Measurements from ENCODE around the gene LMAN1L.
A peak's percentile ranks its signal among the peaks of the same experiment; 100 is the strongest.

LMAN1L gene

DNA sequence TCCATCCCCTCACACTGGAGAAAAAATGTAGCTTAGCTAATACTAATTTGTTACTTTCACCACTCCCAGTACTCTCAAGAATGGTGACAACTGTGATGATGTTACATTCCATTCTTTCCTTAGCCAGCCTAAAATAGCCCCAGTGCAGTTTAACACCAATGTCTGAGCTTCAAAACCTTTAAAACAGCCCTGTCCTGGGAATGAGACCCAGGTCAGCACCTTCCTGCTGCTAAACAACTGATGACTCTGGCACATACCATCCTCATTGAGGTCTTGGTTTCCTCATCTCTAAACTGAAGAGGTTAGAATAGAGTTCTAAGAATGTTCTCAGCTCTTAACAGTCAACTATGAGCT, 56.7 kb downstream of the LMAN1L start:
- Histone ChIP-seq H3K36me3 (peaks cover 15% of the 10 kb centered on the region), H3K4me3 (ENCODE audit: low read depth, low read length) (no peak overlapping the region), H3K9me3 (no peaks in the 10 kb centered on the region), H3K4me1 (no peaks in the 10 kb centered on the region; the same call in 1 of the 2 replicates), H3K27me3 (no peaks in the 10 kb centered on the region)
- TF ChIP-seq, protein P1, sequence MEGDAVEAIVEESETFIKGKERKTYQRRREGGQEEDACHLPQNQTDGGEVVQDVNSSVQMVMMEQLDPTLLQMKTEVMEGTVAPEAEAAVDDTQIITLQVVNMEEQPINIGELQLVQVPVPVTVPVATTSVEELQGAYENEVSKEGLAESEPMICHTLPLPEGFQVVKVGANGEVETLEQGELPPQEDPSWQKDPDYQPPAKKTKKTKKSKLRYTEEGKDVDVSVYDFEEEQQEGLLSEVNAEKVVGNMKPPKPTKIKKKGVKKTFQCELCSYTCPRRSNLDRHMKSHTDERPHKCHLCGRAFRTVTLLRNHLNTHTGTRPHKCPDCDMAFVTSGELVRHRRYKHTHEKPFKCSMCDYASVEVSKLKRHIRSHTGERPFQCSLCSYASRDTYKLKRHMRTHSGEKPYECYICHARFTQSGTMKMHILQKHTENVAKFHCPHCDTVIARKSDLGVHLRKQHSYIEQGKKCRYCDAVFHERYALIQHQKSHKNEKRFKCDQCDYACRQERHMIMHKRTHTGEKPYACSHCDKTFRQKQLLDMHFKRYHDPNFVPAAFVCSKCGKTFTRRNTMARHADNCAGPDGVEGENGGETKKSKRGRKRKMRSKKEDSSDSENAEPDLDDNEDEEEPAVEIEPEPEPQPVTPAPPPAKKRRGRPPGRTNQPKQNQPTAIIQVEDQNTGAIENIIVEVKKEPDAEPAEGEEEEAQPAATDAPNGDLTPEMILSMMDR (IDR thresholded peaks at IDR 0.05; ENCODE audit: low read depth, low read length) = no peak
- DNase-seq = no peak

DNA sequence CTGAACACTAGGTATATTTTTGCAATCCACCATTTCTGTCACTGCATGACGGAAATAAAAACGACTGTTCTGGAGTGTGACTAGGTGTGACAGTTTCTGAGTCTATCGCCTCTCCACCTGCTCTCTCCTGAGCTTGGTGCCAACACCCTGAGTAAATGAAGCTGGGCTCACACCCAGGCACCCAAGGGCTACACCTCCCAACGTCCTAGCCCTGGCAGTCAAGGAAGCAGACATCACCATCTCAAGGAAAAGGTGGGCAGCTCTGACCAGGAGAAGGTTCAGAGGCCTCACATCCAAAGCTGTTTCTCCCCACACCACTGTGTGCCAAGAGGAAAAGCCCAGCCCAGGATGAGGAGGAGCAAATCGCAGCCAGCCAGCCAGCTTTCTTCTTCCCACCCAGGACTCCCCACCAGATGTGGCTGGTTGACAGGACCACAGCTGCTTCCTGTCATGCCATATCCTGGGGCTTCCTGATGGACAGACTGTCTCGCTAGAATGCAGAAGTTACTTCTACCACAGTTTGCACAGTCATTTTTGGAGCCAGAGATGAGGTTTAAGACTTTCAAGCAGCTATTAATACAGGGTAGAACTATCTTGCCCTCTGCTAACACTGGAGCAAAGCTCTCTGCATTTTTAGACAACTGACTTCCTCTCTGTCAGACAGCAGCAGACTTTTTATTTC, 57.2 kb downstream of the LMAN1L start:
- Histone ChIP-seq H3K4me1 (no peaks in the 10 kb centered on the region; the same call in 1 of the 2 replicates), H3K4me3 (ENCODE audit: low read depth, low read length) (no peak overlapping the region)
- DNase-seq = no peak

DNA sequence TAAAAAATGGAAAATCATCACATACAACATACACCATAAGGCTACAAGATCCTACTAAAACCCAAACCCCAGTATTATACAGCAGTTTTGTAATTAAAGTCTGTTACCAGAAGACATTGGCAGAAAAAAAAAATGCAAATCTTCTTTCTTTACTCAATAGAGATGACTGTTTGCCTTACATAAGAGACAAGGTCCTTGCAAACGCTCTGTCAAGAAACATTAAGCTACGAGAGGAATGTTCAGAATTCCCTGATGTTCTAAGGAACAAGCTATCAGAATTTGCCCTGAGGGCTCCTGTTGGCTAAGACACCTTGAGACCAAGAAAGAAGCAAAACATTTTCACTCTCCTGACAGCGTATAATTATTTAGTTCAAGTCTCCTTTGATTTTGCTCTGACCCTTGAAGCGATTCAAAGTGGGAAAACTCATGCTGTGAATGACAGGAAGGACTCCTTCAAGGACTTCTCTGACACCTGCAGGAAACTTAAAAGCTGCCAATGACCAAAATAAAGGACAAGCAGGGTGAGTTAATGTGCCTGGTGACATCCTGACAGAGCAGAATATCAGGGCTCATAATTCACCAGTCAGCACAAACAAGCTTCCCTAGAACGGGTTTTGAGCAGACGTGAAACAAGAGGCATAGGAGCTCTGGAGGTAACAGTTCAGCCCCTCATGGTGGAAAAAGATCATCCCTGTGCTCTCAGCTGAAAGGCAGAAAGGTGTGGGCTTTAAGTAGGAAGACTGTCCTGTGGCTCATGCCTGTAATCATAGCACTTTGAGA, 58.0 kb downstream of the LMAN1L start:
- DNase-seq = no peak
- H3K4me1 ChIP-seq = no peaks in the 10 kb centered on the region; the same call in 1 of the 2 replicates
- H3K4me3 ChIP-seq (ENCODE audit: low read depth, low read length) = no peak overlapping the region
- TF ChIP-seq, protein P1 (IDR thresholded peaks at IDR 0.05; ENCODE audit: low read depth, low read length) = no peak
- no peaks in the 10 kb centered on the region for H3K27me3 ChIP-seq
- H3K9me3 ChIP-seq = no peaks in the 10 kb centered on the region
- peaks cover 15% of the 10 kb centered on the region for H3K36me3 ChIP-seq

More for the DNA sequence above, 57.2 kb downstream of the LMAN1L start:
- Histone ChIP-seq H3K27me3 (no peaks in the 10 kb centered on the region), H3K36me3 (peaks cover 15% of the 10 kb centered on the region), H3K9me3 (no peaks in the 10 kb centered on the region)
- TF ChIP-seq, protein P1 (IDR thresholded peaks at IDR 0.05; ENCODE audit: low read depth, low read length) = no peak

DNA sequence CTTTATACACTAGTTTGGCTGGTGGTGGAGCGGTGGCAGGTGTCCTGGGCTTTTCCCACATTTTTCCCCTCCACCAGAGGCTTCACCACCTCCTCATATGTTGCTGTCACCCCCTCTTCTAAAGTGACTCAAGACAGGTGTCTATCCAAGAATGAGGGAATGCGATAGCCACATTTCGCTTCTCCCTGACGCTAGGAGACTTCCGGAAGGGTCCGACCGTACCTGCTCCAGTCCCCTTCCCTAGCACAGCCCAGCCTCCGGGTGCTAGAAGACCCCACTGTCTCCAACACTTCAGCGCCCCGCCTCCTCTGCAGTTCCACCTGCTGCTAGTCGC, 60.0 kb downstream of the LMAN1L start:
- H3K9me3 ChIP-seq = no peaks in the 10 kb centered on the region
- H3K4me3 ChIP-seq (ENCODE audit: low read depth, low read length) = peak overlapping the region; percentile 87
- peaks cover 13% of the 10 kb centered on the region for H3K36me3 ChIP-seq
- TF ChIP-seq, protein P1 (IDR thresholded peaks at IDR 0.05; ENCODE audit: low read depth, low read length) = no peak
- DNase-seq = no peak
- no peaks in the 10 kb centered on the region for H3K27me3 ChIP-seq
- H3K4me1 ChIP-seq = no peaks in the 10 kb centered on the region; the same call in 1 of the 2 replicates

DNA sequence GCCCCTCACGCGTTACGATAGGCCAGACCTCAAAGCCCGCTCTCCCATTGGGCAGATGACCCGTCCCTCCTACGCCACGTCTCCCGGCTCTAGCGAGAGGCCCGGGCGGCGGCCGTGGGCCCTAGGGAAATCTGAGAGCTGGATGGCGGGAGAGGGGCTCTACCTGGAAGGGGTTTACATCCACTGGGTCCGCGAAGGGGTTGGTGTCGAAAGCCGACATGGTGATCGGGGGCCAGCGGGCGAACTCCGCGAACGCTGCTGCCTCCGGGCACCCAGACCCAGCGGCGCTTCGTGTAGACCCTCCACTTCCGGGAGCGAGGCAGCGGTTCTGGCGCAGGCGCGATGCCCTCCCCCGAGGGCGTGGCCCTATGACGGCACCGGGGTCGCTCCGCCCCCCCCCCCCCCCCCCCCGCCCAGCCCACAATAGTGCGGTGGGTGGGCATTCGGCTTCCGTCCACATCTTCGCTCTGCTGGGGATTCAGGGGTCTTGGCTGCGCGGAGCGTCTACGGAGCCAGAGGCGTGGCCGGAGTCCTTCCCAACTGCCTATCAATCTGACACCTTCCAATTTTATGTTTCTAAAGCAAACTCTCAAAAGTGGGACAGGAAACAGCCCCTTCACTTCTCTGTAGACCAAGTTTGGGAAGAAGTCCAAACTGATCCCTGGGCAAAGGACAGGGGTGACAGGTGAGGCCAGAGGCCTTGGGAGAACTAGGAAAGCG, 60.6 kb downstream of the LMAN1L start, which contains the start of gene SCAMP2:
Gene SCAMP2 (minus strand): TSS at position 330 of the 720 bp plus-strand sequence. CDS start 110 bp downstream, at position 220.
- DNase-seq = peak; percentile 96
- TF ChIP-seq, protein P1 (IDR thresholded peaks at IDR 0.05; ENCODE audit: low read depth, low read length) = no peak
- no peaks in the 10 kb centered on the region for H3K27me3 ChIP-seq
- H3K4me1 ChIP-seq = no peaks in the 10 kb centered on the region; the same call in 1 of the 2 replicates
- peak within 1 kb of the TSS; percentile 87 for H3K4me3 ChIP-seq (ENCODE audit: low read depth, low read length)
- peaks cover 11% of the 10 kb centered on the region for H3K36me3 ChIP-seq
- no peaks in the 10 kb centered on the region for H3K9me3 ChIP-seq
